PFSK-1 (cell line): ENCODE results near the gene GFY.

Source experiments
- FOXP2 ChIP-seq: optimal IDR thresholded peaks from 2 replicates; pipeline ENCODE3; 2011; ENCODE audit warnings: borderline replicate concordance, control low read depth, inconsistent platforms; ENCODE audit not compliant: insufficient read depth; ENCODE audit errors: extremely low read length, extremely low read depth
- POLR2AphosphoS5 ChIP-seq: IDR thresholded peaks from 2 replicates; pipeline ENCODE4 v1.6.1; 2012; ENCODE audit warnings: low read depth, mild to moderate bottlenecking, control low read depth, low read length, moderate library complexity
- REST ChIP-seq, 2 experiments: IDR thresholded peaks; 2 replicates each; pipeline versions ENCODE4 v1.6.1 to v1.8.0; 2011 to 2012; ENCODE audit warnings: low read depth in 2 of 2, low read length in 2 of 2, control low read depth in 1 of 2, inconsistent platforms in 1 of 2, mild to moderate bottlenecking in 1 of 2, moderate library complexity in 1 of 2; ENCODE audit not compliant: insufficient read depth in 1 of 2
- SIN3A ChIP-seq: IDR thresholded peaks from 2 replicates; pipeline ENCODE4 v1.6.1; 2012; ENCODE audit warnings: mild to moderate bottlenecking, low read length, moderate library complexity, borderline replicate concordance; ENCODE audit not compliant: insufficient read depth
- TAF1 ChIP-seq: IDR thresholded peaks from 2 replicates; pipeline ENCODE4 v1.6.1; 2012; ENCODE audit warnings: low read length, control low read depth, borderline replicate concordance; ENCODE audit not compliant: insufficient read depth

GRCh38 chr19:49423071-49423984 lies 1.9 kb upstream of the GFY start, which contains the start of gene PTH2:
- TF ChIP-seq POLR2AphosphoS5 (no peak), FOXP2 (no peak), TAF1 (no peak), REST (IDR thresholded peaks at IDR 0.05; ENCODE audit: insufficient read depth in 1 of 2, low read depth in 2 of 2, low read length in 2 of 2) (no peak), SIN3A (no peak)
